HG03469 (cell line): ENCODE results near the gene TBC1D12.

Experiments used
- ATAC-seq: cut with Tn5 transposase; IDR thresholded peaks from one replicate; pipeline ENCODE4 v1.9.1; 2021; ENCODE audit warnings: mild to moderate bottlenecking, moderate library complexity, moderate number of reproducible peaks; ENCODE audit not compliant: unreplicated experiment

TBC1D12 gene

GRCh38 chr10:94450782-94451181 is 48.4 kb downstream of the TBC1D12 start:
- no peak for ATAC-seq

GRCh38 chr10:94451883-94452519 is 49.7 kb downstream of the TBC1D12 start:
- ATAC-seq = no peak

GRCh38 chr10:94456942-94457341 is 54.6 kb downstream of the TBC1D12 start:
- no peak for ATAC-seq

GRCh38 chr10:94459385-94459784 is 57.0 kb downstream of the TBC1D12 start:
- no peak for ATAC-seq

- ATAC-seq = no peak
Measured at GRCh38 chr10:94461503-94461902, 59.2 kb downstream of the TBC1D12 start.

GRCh38 chr10:94462130-94462529 is 59.8 kb downstream of the TBC1D12 start:
- ATAC-seq = no peak

GRCh38 chr10:94465684-94466083 is 63.3 kb downstream of the TBC1D12 start:
- no peak for ATAC-seq

- no peak for ATAC-seq
Measured at GRCh38 chr10:94481410-94481809, 79.1 kb downstream of the TBC1D12 start.

- ATAC-seq = no peak
Measured at GRCh38 chr10:94483970-94484369, 81.6 kb downstream of the TBC1D12 start.

- ATAC-seq = no peak
Measured at GRCh38 chr10:94485094-94485493, 82.8 kb downstream of the TBC1D12 start.

- ATAC-seq = no peak
Measured at GRCh38 chr10:94487575-94487974, 85.2 kb downstream of the TBC1D12 start.

- ATAC-seq = no peak
Measured at GRCh38 chr10:94489107-94489506, 86.8 kb downstream of the TBC1D12 start.

- ATAC-seq = no peak
Measured at GRCh38 chr10:94489976-94490788, 87.8 kb downstream of the TBC1D12 start.

GRCh38 chr10:94490789-94491039 is 88.4 kb downstream of the TBC1D12 start:
- ATAC-seq = no peak

GRCh38 chr10:94493463-94493862 is 91.1 kb downstream of the TBC1D12 start:
- no peak for ATAC-seq

GRCh38 chr10:94496010-94496409 is 93.7 kb downstream of the TBC1D12 start:
- no peak for ATAC-seq

- ATAC-seq = no peak
Measured at GRCh38 chr10:94496646-94497045, 94.3 kb downstream of the TBC1D12 start.

GRCh38 chr10:94500063-94500462 is 97.7 kb downstream of the TBC1D12 start:
- ATAC-seq = no peak

- no peak for ATAC-seq
Measured at GRCh38 chr10:94521276-94522250, 119.2 kb downstream of the TBC1D12 start.

GRCh38 chr10:94524146-94524545 is 121.8 kb downstream of the TBC1D12 start:
- ATAC-seq = no peak

GRCh38 chr10:94524711-94525110 is 122.4 kb downstream of the TBC1D12 start:
- no peak for ATAC-seq
